Neural cell (in vitro differentiated cells): ENCODE measurements around the gene HTR1E. TPM values are rescaled to one million over a fixed set of nuclear protein-coding genes. Genes with fewer than 3 reads are reported as not detected.

Experiments
- polyA plus RNA-seq: library from polyadenylated mRNA; depleted of rRNA; stranded (reverse); fragments of >200 nt; gene quantifications from 2 replicates; pipeline ENCODE4 v1.2.3, GENCODE V29; 2014
- small RNA-seq, 3 experiments: library from RNA; depleted of rRNA; stranded (forward); fragments of <200 nt; gene quantifications; one replicate each; pipeline ENCODE3, GENCODE V24; 2012

The HTR1E gene
- polyA plus RNA-seq, 1 donor from 2014 or later: 0.25 TPM

Small RNA genes within 50 kb of the gene (small RNA-seq; reads per million reads assigned to genes)
- gene AL157777.2 (0 reads per million in 3 experiments), gene MTHFD2P2 (0 reads per million in 3 experiments)

Other genes with a start within 250 kb of the HTR1E start
- gene CGA, start 157.6 kb downstream of the HTR1E start, polyA plus RNA-seq: not detected in 2 replicates
- gene ZNF292, start 218.0 kb downstream of the HTR1E start, polyA plus RNA-seq: 27.9 and 29.8 TPM in 2 replicates